OCI-LY1 (cell line): ENCODE measurements around the gene RAD51B.

ENCODE experiments used
- CTCF ChIP-seq: fragments of 200-600 bp; sonication (generic), shearing (Covaris generic); IDR thresholded peaks from 2 replicates; pipeline ENCODE4 v1.5.1; 2017; ENCODE audit warnings: mild to moderate bottlenecking, antibody characterized with exemption, low read length, moderate library complexity, mixed read lengths
- EZH2 ChIP-seq: fragments of 200-600 bp; sonication (generic), shearing (Covaris generic); IDR thresholded peaks from 2 replicates; pipeline ENCODE4 v1.8.0; 2017; ENCODE audit warnings: borderline replicate concordance, mixed run types, mild to moderate bottlenecking, antibody characterized with exemption, low read length, moderate library complexity, mixed read lengths

GRCh38 chr14:67967206-67967605 lies 147.6 kb downstream of the RAD51B start:
- TF ChIP-seq CTCF, result no peak
- TF ChIP-seq EZH2, result no peak
